DMS53 (cell line): ENCODE data around the gene MRPL36.

Experiments
- DNase-seq: peaks from one replicate; lab custom pipeline; 2025; lab: John Stamatoyannopoulos, UW

The MRPL36 gene

DNA sequence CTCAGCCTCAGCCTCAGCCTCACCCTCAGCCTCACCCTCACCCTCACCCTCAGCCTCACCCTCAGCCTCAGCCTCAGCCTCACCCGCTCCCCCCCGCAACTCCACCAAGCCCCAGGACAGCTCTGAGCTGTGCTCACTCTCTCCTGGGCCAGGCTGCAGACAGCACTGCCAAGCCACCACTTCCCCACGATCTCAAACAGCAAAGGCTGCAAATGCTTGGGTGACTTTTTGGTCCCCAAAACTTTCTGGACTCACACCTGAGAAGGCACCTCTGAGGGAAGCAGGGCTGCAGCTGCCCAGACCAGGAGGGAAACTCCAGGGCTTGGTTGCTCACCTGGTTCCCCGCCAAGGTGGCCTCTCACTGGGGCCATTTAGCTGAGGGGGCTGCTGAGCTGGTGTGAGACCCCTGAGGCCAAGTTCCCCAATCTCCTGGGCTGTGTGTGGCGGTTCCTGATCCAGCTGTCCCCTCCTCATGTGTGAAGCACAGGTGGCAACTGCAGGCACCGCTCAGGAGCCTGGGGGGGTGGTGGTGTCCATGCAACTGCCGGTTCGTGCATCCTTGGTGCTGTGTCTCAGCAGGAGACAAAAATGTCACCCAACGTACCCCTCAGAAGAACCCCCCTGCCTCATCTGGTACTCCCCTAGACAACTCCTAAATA lies 17.8 kb downstream of the MRPL36 start:
- no peak for DNase-seq

DNA sequence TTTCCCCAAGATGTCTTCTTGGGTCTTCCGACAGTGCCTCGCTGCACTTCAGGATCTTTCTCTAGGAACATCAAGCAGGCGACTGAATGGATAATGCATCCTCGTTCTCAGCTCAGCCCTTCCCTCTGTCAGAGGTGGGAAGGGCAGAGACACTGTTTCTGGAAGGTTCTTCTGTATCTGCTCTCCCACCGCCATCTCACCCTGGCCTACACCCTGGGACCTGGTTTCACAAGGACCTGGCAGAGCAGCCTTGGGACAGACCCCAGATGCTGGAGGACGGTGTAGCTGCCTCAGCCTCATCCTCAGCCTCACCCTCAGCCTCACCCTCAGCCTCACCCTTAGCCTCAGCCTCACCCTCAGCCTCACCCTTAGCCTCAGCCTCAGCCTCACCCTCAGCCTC lies 18.5 kb downstream of the MRPL36 start:
- DNase-seq = no peak

DNA sequence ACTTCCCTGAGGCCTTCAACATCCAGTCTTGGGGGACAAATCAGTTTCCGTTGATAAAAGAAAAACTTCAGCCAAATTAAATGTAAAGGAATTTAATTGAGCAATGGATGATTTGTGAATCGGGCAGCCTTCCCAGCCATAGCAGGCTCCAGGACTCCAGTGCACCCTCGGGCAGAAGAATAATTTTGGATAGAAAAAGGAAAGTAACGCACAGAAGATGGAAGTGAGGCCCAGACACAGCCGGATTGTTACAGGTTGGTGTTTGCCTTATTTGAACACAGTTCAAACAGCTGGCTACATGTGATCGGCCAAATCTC lies 19.1 kb downstream of the MRPL36 start:
- no peak for DNase-seq

DNA sequence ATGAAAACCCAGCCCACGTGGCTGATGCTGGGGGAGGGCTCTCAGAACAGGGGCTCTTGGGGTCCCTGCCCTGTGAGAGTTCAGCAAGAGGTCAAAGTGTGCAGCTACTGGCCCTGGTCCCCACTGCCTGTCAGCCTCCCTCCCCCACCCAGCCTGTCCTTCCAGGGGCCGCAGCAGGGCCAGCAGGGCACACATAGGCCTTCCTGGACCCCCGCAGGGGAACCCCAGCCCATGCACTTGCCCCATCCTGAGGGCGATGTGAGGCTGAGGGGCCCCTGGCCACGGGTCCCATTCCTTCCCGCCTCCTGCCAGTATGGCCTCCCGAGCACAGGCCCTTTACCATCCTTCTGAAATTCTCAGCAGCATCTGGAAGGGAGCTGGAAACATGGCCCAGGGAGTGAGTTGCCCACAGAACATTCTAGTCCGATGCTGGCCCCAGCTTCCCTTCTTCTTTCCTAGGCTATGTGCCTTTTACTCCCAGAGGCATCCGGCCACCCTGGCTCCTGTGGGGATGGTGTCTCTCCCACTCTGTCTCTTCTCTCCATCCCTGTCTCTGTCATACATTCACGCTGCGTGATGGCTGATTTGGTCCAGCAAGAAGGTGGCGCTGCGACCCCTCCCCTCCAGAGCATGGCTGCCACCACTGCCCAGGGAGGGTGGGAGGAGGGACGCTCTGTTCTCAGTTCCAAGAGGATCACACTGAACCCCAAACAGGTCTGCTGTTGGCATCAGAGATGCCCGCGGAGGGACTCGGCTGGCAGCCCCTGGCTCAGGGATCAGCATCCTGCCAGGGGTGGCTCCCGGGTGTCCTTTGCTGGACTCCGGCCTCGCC lies 19.6 kb downstream of the MRPL36 start:
- DNase-seq = no peak

DNA sequence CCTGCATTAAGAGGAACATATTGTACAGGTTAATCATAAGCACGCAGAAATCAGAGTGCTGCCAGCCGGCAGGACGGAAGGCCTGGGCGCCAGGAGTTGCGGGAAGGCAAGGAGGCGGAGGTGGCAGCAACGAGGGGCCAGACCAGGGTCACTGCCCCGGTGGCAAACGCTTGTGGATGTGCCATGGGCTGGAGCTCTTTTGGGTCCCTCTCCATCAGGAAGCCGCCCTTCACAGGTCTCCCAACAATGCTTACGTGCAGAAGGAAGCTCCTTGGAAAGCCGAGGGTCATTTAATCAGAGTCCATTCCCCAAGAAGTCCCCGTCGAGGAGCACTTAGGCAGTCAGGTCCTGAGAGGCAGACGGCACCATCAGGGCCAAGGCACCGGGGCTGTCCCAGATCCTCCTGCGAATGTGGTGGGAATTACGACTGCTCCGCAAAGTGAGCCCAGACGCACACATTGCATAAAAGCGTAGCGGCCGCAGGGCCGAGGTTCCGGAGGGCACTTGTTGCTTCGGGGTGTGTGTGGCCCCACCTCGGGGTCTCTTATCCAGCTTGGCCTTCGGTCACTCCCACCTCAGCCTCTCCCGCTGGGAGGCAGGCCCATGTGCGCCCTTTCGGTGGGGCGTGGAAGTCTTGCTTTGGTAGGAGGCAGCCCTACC lies 20.5 kb downstream of the MRPL36 start:
- no peak for DNase-seq

DNA sequence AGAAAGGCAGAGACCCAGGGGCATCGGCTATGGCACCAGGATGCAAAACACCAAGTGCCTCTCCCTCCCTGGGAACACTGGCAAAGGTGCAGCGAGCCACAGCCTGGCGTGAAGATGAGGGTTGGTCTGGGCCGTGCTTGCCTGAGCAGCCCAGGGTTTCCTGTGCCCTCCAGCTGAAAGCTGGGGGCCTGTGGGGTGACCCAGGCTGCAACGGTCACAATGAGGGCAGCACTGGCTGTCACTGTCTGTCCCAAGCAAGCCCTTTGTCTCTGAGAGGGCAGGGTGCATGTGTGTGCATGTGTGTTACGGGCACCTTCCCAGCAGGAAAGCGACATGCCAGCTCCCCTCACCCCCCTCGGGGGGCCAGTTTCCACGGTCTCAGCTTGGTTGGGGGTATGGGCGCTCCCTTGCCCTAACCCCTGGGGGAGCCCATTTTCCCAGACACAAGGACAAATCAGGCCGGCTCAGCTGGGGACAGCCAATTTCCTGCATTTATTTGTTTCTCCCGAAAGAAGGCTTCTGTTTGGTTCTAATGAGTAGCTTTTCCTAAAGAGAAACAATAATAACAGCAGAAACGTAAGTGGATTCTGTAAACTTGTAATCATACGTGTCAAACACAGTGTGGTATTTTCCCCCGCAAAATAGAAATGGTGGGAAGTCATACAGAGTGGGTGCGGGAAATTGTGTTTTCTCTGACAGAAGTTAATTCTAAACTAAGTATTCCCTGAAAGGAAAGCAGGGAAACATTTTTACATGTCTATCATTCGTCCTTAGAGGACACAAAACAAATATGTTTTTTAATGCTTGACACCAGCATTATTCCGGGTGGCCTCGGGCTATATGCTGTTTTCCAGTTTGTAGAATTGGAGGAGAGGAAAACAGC lies 21.3 kb downstream of the MRPL36 start:
- DNase-seq = no peak

DNA sequence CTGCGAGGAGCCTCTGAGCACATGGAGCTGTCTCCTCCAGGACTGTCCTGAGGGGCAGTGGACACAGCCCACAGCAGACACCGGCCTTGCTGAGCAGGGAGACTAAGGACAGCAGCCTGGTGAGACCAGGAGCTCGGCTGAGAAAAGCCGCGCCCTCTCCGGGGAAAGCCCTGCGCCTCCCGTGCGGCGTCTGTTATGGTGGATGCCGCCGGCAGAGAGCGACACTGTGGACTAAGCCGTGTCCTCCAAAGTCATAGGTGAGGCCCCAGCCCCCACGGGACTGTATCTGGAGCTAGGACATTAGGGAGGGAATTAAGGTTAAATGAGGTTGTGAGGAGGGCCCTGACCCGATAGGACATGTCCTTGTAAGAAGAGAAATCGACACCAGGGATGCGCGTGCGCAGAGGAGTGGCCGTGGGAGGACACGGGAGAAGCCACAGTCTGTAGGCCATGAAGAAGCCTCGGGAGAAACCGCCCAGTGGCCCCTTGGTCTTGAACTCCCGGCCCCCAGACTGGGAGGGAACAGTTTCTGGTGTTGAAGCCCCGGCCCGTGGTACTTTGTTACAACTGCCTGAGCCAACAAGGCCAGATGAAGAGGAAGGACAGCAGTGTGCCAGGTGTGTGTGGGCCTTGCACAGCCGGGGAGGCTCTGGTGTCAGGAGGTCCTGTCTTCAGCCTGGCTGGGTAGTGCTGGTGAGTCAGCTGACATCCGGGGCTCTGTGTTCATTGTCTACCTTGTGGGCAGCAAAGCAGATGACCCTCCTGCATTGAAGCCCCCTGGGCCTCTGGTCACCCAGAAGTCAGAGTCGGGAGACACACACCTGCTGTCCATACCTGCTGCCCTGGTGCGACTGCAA lies 22.1 kb downstream of the MRPL36 start:
- no peak for DNase-seq

DNA sequence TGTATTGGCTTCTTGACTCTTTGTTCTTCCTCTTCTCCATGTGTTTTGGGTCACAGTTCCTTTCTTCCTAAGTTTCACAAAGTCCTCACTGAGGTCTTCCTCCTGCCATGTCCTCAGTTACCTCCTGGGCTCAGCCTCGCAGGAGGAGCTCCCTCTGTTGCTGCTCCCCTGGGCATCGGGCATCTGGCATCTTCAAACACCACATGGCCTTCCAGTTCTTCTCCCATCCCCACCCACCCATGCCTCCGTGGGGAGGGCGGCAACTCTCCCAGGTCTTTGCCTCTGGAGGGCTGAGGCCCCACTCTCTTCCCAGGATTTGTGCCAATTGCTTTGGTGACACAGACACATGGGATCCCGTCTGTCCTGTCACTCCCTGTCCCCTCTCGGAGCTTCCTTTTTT lies 22.8 kb downstream of the MRPL36 start:
- no peak for DNase-seq

DNA sequence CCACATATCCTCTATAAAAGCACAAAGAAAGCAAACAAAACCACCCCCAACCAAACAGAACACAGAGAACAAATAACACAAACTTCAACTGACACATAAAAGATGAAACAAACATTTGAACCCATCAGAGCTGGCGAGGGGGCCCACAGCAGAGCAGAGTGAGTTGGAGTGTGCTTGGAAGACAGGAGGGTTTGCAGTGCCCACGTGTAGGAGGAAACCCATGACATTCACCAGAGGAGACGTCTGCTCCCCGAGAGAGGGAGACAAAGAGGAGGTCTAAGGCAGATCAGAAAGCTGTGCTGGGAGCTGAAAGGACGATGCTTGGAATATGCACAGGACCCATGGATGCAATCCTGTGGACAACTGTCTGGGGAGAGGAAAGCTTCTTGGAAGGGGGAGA lies 27.0 kb downstream of the MRPL36 start:
- DNase-seq = peak; percentile 50

DNA sequence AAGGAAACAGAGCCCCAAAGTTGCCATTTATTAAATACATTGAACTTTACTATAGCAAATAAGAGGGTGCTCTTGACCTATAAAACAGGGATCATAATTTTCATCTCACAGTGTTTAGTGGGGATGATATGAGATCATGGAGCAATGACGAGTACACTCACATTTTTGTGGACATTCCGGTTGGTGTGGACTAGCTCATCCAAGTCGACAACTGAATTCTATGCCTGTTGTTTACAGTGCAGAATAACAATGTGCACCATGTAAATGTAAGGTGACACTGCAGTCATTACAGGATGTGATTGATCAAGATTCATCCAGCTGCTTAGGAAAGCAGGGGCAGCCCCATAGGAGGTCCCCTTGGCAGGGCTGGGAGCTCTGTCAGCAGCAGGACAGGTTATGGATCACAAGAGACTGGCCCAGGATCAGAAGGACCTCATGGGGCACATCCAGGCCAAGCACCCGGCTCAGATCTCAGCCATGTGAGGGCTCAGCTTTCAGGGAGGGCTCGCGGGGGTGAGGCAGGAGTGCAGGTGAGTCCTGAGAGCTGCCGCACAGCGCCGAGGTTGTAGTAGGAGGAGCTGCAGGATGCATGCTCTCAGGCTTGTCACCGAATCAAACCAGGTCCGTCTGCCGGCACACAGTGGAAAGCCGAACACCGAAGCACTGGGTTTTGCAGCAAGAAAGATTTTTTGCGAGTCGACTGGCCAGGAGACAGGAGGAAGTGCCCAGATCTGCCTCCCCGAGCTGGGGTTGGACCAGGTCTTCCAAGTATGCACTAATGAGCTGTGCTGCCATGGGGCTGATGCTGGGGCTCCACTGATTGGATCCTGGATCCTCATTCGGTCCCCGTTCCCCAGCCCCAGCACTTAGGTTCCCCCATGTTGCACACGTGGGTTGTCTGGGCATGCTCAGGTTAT lies 28.2 kb downstream of the MRPL36 start:
- no peak for DNase-seq

DNA sequence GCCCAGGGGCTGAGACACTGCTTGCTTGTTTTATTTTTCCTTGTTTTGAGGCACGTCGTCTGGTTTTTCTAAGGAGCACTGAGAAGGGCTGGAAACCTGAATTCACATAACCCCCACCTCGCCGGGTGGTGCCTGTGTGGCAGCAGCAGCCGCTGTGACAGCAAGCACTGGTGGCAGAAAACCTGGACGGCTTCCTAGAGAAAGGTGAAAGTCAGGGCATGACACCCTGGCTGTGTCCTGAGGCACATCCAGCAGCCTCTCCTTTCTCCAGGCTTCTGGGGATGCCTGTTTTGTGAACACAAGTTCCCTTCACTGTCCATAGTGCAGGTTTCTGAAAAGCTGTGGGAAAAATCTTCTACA lies 29.2 kb downstream of the MRPL36 start:
- no peak for DNase-seq

DNA sequence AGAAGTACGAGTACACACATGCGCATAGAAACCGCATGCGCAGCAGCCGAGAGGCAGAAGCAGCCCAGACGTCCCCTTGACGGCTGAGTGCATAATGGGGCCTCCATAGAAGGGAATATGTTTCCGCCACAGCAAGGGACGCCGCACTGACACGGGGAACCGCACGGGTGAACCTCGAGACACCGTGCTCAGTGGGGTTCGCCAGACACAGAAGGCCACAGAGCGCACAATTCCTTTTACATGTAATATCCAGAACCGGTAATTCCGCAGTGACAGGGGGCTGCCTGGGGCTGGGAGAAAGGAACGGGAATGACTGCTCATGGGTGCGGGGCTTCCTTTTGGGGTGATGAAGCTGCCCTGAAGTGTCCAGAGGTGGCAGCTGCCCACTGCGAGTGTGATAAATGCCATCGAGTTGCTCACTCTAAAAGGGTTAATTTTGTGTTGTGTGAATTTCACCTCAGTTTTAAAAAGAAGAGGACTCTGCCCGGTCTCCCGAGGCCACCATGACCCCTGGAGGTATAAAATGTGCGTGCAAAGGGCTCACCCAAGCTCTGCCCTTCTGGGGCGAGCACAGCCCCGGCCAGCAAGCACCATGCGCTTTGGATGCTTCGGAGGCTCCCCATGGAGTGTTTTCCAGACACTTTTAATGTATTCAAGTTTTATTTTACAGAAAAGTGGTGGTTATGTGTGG lies 29.7 kb downstream of the MRPL36 start:
- DNase-seq = no peak

DNA sequence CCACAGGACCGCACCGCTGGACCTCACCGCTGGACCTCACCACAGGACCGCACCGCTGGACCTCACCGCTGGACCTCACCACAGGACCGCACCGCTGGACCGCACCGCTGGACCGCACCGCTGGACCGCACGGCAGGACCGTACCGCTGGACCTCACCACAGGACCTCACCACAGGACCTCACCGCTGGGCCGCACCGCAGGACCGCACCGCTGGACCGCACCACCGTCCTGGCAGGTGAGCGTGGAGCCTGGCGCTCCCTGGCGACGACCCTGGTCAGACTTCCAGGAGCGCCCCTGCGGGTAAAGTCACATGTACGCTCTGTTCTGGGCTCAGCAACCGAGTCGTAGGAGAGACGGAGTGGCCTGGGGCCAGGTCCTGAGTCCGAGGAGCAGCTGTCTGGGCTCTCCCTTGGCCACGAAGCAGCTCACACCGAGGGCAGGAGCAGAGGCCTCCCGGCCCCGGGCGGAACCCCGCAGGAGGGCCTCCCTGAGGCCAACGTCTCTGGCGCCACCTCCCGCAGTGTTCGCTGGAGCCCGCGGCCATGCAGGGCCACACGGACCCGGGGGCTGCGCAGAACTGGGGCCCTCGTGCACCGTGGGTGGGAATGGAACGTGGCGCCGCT lies 30.5 kb downstream of the MRPL36 start:
- DNase-seq = no peak

DNA sequence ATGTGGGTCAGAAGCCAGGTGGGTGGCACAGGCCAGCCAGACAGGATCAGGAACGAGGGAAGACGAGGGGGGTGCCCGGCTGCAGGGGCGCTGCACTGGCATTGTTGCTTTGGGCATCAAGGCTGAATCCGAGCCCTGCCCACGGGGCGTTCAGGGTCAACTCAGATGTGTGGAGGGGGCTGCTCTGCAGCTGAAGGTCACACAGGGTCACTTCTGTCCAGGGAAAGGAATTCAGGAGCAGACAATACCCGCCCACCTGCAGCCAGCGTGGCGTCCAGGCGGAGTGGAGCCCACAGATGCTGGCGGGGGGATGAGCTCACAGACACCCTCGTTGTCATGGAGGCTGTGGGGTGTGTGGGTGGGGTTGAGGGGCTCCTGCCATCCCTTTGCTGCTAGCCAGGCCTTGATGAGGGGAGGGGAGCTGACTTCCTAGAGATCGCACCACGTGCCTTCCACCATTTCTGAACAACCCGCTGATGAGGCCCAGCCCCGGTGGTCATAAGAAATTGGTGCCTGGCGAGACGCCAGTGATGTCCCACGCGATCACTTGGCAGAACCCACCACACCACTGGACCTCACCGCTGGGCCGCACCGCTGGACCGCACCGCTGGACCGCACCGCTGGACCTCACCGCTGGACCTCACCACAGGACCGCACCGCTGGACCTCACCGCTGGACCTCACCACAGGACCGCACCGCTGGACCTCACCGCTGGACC lies 31.2 kb downstream of the MRPL36 start:
- DNase-seq = no peak

DNA sequence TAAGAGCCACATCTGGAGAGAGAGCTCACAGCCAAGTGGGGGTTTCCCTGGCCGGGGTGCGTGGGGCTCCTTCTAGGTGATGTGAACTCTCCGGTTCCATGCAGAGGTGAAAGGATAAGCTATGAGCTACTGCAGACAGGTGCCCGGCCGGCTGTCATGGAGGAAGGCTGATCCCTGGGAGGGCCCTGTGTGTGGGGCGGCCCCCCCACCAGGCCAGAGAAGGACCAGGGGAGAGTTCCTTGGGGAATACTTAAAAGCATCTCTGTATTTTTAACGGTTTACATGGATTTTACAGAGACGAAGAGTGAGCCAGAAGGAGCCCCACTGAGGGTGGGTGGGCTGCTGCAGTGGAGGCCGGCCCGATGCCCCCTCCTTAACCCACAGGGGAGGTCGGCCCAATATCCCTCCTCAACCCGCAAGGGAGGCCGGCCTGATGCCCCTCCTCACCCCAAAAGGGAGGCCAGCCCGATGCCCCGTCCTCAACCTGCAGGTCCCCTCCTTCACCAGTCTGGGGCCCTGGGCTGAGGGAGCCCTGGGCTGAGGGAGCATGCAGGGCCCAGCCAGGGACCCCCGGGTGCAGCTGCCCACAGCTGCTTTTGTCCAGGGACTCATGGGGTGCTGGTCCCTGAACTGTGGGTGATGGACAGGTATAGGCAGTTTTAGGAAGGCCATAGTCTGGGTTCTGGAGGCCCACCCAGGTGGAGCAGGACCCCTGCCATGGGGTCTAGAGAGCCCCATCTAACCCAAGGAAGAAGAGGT lies 31.9 kb downstream of the MRPL36 start:
- DNase-seq = no peak

DNA sequence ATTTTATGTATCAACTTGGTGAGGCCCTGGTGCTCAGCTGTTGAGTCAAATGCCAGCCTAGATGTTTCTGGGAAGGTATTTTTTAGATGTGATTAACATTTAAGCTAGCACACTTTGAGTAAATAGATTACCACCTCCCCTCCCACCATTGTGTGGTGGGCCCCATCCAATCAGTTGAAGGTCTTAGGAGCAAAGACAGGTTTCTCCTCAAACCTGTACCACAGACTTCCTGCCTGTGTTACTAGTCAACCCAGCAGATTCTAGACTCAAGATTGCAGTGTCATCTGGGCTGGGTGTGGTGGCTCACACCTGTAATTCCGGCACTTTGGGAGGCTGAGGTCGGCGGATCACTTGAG lies 33.8 kb downstream of the MRPL36 start:
- no peak for DNase-seq

DNA sequence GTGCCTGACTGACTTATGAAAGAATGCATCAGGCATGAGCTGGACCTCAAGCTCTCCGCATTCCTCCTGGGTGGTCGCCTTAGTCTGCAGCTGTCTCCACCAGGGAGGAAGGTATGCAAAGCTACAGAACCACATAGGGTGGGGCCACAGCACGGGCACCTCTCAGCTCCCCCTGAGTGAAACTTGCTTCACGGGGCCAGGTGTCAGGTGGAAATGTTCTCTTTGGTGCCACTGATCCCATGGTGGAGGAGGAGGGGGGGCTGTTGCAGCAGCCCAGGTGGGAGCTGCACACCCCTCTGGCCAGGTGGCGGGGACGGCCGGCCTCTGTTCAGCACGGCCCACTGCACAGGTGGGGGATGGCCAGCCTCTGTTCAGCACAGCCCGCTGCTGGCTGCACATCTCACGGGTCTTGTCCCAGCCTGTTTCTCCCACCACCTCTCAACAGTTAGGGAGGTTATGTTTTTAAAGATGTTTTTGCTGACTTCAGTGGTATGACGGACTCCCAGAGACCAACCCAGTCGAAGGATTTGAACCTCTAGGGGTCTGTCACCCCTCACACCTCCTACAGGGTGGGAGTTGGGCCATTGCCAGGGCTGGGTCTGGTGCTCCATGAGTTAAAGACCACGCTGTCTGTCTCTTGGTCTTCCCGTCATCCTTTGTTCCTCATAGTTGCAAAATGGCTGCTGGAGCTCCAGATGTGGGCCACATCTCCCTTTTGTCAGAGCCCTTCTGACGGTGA lies 34.3 kb downstream of the MRPL36 start:
- DNase-seq = no peak
